Calu3 (cell line): Measurements from ENCODE around the gene SHROOM3. TPM values are rescaled to one million over a fixed set of nuclear protein-coding genes. Genes with fewer than 3 reads are reported as not detected.
A peak's percentile ranks its signal among the peaks of the same experiment; 100 is the strongest.

Experiments
- BruUV-seq: library from RNA; stranded (reverse); fragments of 400-500 nt; replicated peaks from 2 replicates; lab custom pipeline; 2021; lab: Mats Ljungman, UMichigan
- CTCF ChIA-PET: fragments of 300-600 bp; sonication (Branson Sonifier 250); formaldehyde crosslinking; loops from one replicate; lab custom pipeline; 2022; ENCODE audit warnings: antibody characterized with exemption; lab: Charles Lee
- DNase-seq: peaks from one replicate; pipeline ENCODE4 v3.0.0; 2022
- H3K27ac Mint-ChIP-seq: one replicate; pipeline ENCODE4 v1.8.0; 2022; ENCODE audit warnings: mixed read lengths; ENCODE audit not compliant: unreplicated experiment
- H3K27me3 Mint-ChIP-seq: one replicate; pipeline ENCODE4 v1.8.0; 2022; ENCODE audit warnings: mixed read lengths; ENCODE audit not compliant: unreplicated experiment
- H3K36me3 Mint-ChIP-seq: one replicate; pipeline ENCODE4 v1.8.0; 2022; ENCODE audit warnings: mild to moderate bottlenecking, moderate library complexity, mixed read lengths; ENCODE audit not compliant: insufficient read depth, unreplicated experiment
- H3K4me1 Mint-ChIP-seq: one replicate; pipeline ENCODE4 v1.8.0; 2022; ENCODE audit warnings: mild to moderate bottlenecking, low read depth, mixed read lengths; ENCODE audit not compliant: unreplicated experiment
- H3K4me3 Mint-ChIP-seq: one replicate; pipeline ENCODE4 v1.8.0; 2022; ENCODE audit warnings: mild to moderate bottlenecking, low read depth, moderate library complexity, mixed read lengths; ENCODE audit not compliant: unreplicated experiment
- H3K9me3 Mint-ChIP-seq: one replicate; pipeline ENCODE4 v1.8.0; 2022; ENCODE audit warnings: low read depth, mixed read lengths; ENCODE audit not compliant: unreplicated experiment
- intact Hi-C: fragments of 100-400 bp; cut with micrococcal nuclease; formaldehyde crosslinking; loops from one replicate; pipeline ENCODE4 v1.10.0; 2022; ENCODE audit not compliant: unreplicated experiment
- total RNA-seq: library from RNA; stranded (reverse); gene quantifications from 2 replicates; pipeline ENCODE4 v1.2.3, GENCODE V29; 2022
- TF ChIP-seq, protein P1 (sequence below): fragments of 200-600 bp; IDR thresholded peaks from one replicate; pipeline ENCODE4 v1.8.0; 2022; ENCODE audit warnings: antibody characterized with exemption; ENCODE audit not compliant: unreplicated experiment

SHROOM3 gene
- total RNA-seq, 1 experiment from 2014 or later = 114 TPM

GRCh38 chr4:76714226-76714625 lies 279.2 kb downstream of the SHROOM3 start:
- intact Hi-C loops = no loop called here
- H3K27ac Mint-ChIP-seq = peak overlapping the region; percentile 91
- DNase-seq = no peak
- TF ChIP-seq, protein P1, sequence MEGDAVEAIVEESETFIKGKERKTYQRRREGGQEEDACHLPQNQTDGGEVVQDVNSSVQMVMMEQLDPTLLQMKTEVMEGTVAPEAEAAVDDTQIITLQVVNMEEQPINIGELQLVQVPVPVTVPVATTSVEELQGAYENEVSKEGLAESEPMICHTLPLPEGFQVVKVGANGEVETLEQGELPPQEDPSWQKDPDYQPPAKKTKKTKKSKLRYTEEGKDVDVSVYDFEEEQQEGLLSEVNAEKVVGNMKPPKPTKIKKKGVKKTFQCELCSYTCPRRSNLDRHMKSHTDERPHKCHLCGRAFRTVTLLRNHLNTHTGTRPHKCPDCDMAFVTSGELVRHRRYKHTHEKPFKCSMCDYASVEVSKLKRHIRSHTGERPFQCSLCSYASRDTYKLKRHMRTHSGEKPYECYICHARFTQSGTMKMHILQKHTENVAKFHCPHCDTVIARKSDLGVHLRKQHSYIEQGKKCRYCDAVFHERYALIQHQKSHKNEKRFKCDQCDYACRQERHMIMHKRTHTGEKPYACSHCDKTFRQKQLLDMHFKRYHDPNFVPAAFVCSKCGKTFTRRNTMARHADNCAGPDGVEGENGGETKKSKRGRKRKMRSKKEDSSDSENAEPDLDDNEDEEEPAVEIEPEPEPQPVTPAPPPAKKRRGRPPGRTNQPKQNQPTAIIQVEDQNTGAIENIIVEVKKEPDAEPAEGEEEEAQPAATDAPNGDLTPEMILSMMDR = no peak
- CTCF ChIA-PET = interaction anchor here (1.1 to 1.4 kb wide), 2 partner anchors 11 to 15 kb away, joined by 3 to 4 read pairs; no protein-coding TSS in a partner anchor
- H3K4me3 Mint-ChIP-seq = no peak overlapping the region
- H3K36me3 Mint-ChIP-seq = peaks cover 52% of the 10 kb centered on the region
- H3K27me3 Mint-ChIP-seq = no peaks in the 10 kb centered on the region
- BruUV-seq = no TSS peak
- peaks cover 54% of the 10 kb centered on the region for H3K4me1 Mint-ChIP-seq
- H3K9me3 Mint-ChIP-seq = no peaks in the 10 kb centered on the region

GRCh38 chr4:76716020-76716419 lies 281.0 kb downstream of the SHROOM3 start:
- Mint-ChIP-seq H3K27me3 (no peaks in the 10 kb centered on the region), H3K9me3 (no peaks in the 10 kb centered on the region), H3K27ac (peak overlapping the region; percentile 82), H3K36me3 (peaks cover 60% of the 10 kb centered on the region), H3K4me3 (peak overlapping the region; percentile 68), H3K4me1 (peaks cover 63% of the 10 kb centered on the region)
- DNase-seq = peak; percentile 58
- CTCF ChIA-PET = interaction anchor here (2.3 kb wide), 1 partner anchor 13 kb away, joined by 8 read pairs; no protein-coding TSS in a partner anchor
- TF ChIP-seq, protein P1 = no peak
- intact Hi-C loops = loop anchor here (2.0 kb wide), 1 partner anchor 33 kb away; no protein-coding TSS in a partner anchor
- no TSS peak for BruUV-seq

DNA sequence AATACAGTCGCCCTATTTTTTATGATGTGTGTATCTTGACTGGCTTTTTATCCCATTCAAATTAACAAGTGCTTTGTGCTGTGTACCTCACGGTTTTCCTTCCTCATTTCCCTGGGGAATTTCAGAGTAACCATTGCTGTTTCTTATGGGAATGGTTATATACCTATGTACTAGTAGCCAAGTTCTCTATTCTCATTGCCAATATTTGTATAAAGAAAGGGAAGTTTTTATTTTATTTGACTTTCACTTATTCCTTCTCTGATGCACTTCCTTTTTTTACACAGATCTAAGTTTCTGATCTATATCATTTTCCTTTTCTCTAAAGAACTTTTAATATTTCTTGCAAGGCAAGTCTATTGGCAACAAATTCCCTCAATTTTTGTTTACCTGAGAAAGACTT lies 281.6 kb downstream of the SHROOM3 start:
- CTCF ChIA-PET = interaction anchor here (2.3 kb wide), 1 partner anchor 13 kb away, joined by 8 read pairs; no protein-coding TSS in a partner anchor
- no peaks in the 10 kb centered on the region for H3K27me3 Mint-ChIP-seq
- BruUV-seq = no TSS peak

GRCh38 chr4:76717431-76717830 lies 282.4 kb downstream of the SHROOM3 start:
- Mint-ChIP-seq H3K36me3 (peaks cover 61% of the 10 kb centered on the region), H3K4me3 (peak overlapping the region; percentile 68), H3K27me3 (no peaks in the 10 kb centered on the region), H3K9me3 (no peaks in the 10 kb centered on the region), H3K4me1 (peaks cover 69% of the 10 kb centered on the region), H3K27ac (peak overlapping the region; percentile 82)
- TF ChIP-seq, protein P1 = no peak
- intact Hi-C loops = loop anchor here (2.0 kb wide), 1 partner anchor 35 kb away; no protein-coding TSS in a partner anchor
- CTCF ChIA-PET = interaction anchor here (1.6 kb wide), 1 partner anchor 25 kb away, joined by 3 read pairs; no protein-coding TSS in a partner anchor
- BruUV-seq = no TSS peak
- no peak for DNase-seq

More for the DNA sequence above, 281.6 kb downstream of the SHROOM3 start:
- H3K27ac Mint-ChIP-seq = peak overlapping the region; percentile 82
- H3K4me1 Mint-ChIP-seq = peaks cover 69% of the 10 kb centered on the region
- peak overlapping the region; percentile 68 for H3K4me3 Mint-ChIP-seq
- H3K36me3 Mint-ChIP-seq = peaks cover 59% of the 10 kb centered on the region
- intact Hi-C loops = loop anchor here (2.0 kb wide), 1 partner anchor 34 kb away; no protein-coding TSS in a partner anchor
- no peaks in the 10 kb centered on the region for H3K9me3 Mint-ChIP-seq
- no peak for DNase-seq
- TF ChIP-seq, protein P1 = no peak
